H1 (cell line): Measurements from ENCODE around the gene SPEF2. TPM values are rescaled to one million over a fixed set of nuclear protein-coding genes. Genes with fewer than 3 reads are reported as not detected.

Experiments used
- ASH2L ChIP-seq: fragments of 200-600, 300-600 bp; sonication (generic); IDR thresholded peaks from one replicate; pipeline ENCODE4 v1.7.1; 2017; ENCODE audit warnings: low read length
- CHD1 ChIP-seq: IDR thresholded peaks from 2 replicates; pipeline ENCODE4 v1.6.1; 2012; ENCODE audit warnings: low read depth, low read length, improper control_type of control experiment
- TAF7 ChIP-seq: optimal IDR thresholded peaks from 2 replicates; pipeline ENCODE3; 2011; ENCODE audit warnings: low read depth, mild to moderate bottlenecking, inconsistent platforms, low read length, moderate library complexity, borderline replicate concordance
- polyA plus RNA-seq, 7 experiments: library from polyadenylated mRNA; depleted of rRNA in 3 of 7; stranded (reverse) in 5 of 7; unstranded in 2 of 7; fragments of >200 nt in 5 of 7; fragments of 200-250 nt in 2 of 7; gene quantifications; 1 replicate in 5 of 7; 2 replicates in 1 of 7; 4 replicates in 1 of 7; pipeline versions ENCODE4 v1.2.1 to v1.2.3, GENCODE V29; 2011 to 2013; ENCODE audit warnings: missing spikeins in 2 of 7, mixed read lengths in 2 of 7
- total RNA-seq: library from RNA; stranded (reverse); fragmentation: NEBNext Ultra II Directional; extraction: Animal tissue kit (Norgen Biotek cat#: 25700); gene quantifications from 2 replicates; pipeline ENCODE4 v1.2.1, GENCODE V29; 2021
- TF ChIP-seq, protein P1 (sequence below), 3 experiments: IDR thresholded peaks; 1 replicate in 2 of 3; 2 replicates in 1 of 3; pipeline versions ENCODE4 v1.5.1 to v1.6.1; 2011; ENCODE audit warnings: low read length in 3 of 3, mild to moderate bottlenecking in 3 of 3, inconsistent platforms in 2 of 3, low read depth in 1 of 3, moderate library complexity in 1 of 3; ENCODE audit not compliant: insufficient read depth in 1 of 3; ENCODE audit errors: control extremely low read depth in 1 of 3

SPEF2 gene
- total and polyA plus RNA-seq, 2 of the 8 experiments (the other 6 are each of a cell fraction or from before 2014, with no cell fraction given): 0.14 to 0.73 TPM

DNA sequence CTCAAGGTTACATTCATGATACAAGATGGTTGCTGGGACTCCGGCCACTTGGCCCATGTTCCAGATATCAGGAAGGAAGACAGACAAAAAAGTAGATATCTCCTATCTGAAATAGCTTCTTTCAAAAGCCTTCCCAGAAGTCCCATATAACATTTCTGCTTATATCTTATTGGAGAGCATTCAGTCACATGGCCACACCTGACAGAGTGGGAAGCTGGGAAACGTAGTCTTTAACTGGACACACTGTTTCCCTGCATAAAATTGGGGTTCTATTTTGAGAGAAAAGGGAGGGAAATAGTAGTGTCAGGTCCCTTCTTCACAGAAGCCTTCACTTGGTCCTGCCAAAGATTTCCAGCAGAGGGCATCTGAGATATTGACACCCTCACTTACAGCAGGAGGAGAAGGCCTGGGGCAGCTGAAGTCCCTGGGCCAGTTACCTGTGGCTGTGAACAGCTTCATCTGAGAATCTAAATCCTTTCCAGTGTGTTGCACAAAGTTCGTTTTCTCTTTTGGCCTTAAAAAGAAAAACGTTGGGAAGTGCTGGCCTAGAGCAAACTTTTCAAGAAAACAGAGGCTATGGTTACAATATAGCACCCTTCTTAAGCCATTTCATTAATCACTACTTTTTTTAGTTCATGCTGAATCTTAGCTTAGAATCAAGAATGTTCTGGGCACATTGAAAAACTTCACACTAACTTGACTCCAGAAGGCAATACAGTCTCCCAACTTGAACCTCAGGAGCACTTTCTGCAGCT is 33.5 kb downstream of the SPEF2 start (continued):
- TF ChIP-seq, protein P1, sequence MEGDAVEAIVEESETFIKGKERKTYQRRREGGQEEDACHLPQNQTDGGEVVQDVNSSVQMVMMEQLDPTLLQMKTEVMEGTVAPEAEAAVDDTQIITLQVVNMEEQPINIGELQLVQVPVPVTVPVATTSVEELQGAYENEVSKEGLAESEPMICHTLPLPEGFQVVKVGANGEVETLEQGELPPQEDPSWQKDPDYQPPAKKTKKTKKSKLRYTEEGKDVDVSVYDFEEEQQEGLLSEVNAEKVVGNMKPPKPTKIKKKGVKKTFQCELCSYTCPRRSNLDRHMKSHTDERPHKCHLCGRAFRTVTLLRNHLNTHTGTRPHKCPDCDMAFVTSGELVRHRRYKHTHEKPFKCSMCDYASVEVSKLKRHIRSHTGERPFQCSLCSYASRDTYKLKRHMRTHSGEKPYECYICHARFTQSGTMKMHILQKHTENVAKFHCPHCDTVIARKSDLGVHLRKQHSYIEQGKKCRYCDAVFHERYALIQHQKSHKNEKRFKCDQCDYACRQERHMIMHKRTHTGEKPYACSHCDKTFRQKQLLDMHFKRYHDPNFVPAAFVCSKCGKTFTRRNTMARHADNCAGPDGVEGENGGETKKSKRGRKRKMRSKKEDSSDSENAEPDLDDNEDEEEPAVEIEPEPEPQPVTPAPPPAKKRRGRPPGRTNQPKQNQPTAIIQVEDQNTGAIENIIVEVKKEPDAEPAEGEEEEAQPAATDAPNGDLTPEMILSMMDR (IDR thresholded peaks at IDR 0.05; ENCODE audit: control extremely low read depth in 1 of 3, insufficient read depth in 1 of 3, low read depth in 1 of 3, low read length in 3 of 3): peak; percentile 10 to 66 (median 59)
- TF ChIP-seq CHD1 (no peak), ASH2L (no peak), TAF7 (no peak)
